ENCODE data around the gene KCNQ1. TPM values are rescaled to one million over a fixed set of nuclear protein-coding genes. Genes with fewer than 3 reads are reported as not detected.

The KCNQ1 gene
- total and polyA plus RNA-seq, 4 donors, result 15.4 to 41.7 (median 26.2) TPM

GRCh38 chr11:2538951-2539350 is 94.1 kb downstream of the KCNQ1 start:
- DNase-seq (no peak), ATAC-seq (ENCODE audit: insufficient read depth, low FRiP score) (no peak)
- 96 to 97% methylated on average over 12 of the region's 12 CpGs for WGBS, 2 donors

GRCh38 chr11:2539371-2540222 is 94.8 kb downstream of the KCNQ1 start:
- WGBS, 2 donors, result 91 to 94% methylated on average over 34 of the region's 34 CpGs
- no peak for DNase-seq
- no peak overlapping the region for H3K27ac ChIP-seq (ENCODE audit: low read depth in 1 of 2, low read length in 1 of 2)
- no peaks in the 10 kb centered on the region for H3K9me3 ChIP-seq (ENCODE audit: control insufficient read depth in 4 of 4, insufficient read depth in 3 of 4, low read length in 3 of 4)
- H3K27me3 ChIP-seq (ENCODE audit: control insufficient read depth in 3 of 3, insufficient read depth in 3 of 3, low read length in 2 of 3), result no peaks in the 10 kb centered on the region
- H3K4me3 ChIP-seq, result no peak overlapping the region
- no peak overlapping the region for H3K9ac ChIP-seq (ENCODE audit: insufficient read depth in 1 of 2, low read length in 2 of 2)
- peaks cover 0 to 4% (median 0%) of the 10 kb centered on the region in 5 donors for H3K4me1 ChIP-seq (ENCODE audit: control insufficient read depth in 5 of 5, insufficient read depth in 5 of 5, low read length in 5 of 5)
- ATAC-seq (ENCODE audit: insufficient read depth, low FRiP score), result no peak
- TF ChIP-seq CTCF (IDR thresholded peaks at IDR 0.05; ENCODE audit: control extremely low read depth, extremely low read depth), result no peak
- no peaks in the 10 kb centered on the region for H3K36me3 ChIP-seq (ENCODE audit: control insufficient read depth in 4 of 4, insufficient read depth in 4 of 4, low read length in 4 of 4)

More at GRCh38 chr11:2538951-2539350, 94.1 kb downstream of the KCNQ1 start:
- Histone ChIP-seq H3K27me3 (ENCODE audit: control insufficient read depth in 3 of 3, insufficient read depth in 3 of 3, low read length in 2 of 3) (no peaks in the 10 kb centered on the region), H3K36me3 (ENCODE audit: control insufficient read depth in 4 of 4, insufficient read depth in 4 of 4, low read length in 4 of 4) (no peaks in the 10 kb centered on the region), H3K9me3 (ENCODE audit: control insufficient read depth in 4 of 4, insufficient read depth in 3 of 4, low read length in 3 of 4) (no peaks in the 10 kb centered on the region), H3K27ac (ENCODE audit: low read depth in 1 of 2, low read length in 1 of 2) (no peak overlapping the region), H3K4me3 (no peak overlapping the region), H3K9ac (ENCODE audit: insufficient read depth in 1 of 2, low read length in 2 of 2) (no peak overlapping the region), H3K4me1 (ENCODE audit: control insufficient read depth in 5 of 5, insufficient read depth in 5 of 5, low read length in 5 of 5) (peaks cover 0 to 6% (median 0%) of the 10 kb centered on the region in 5 donors)
- TF ChIP-seq CTCF (IDR thresholded peaks at IDR 0.05; ENCODE audit: control extremely low read depth, extremely low read depth), result no peak

- no peak overlapping the region for H3K9ac ChIP-seq (ENCODE audit: insufficient read depth in 1 of 2, low read length in 2 of 2)
- no peak overlapping the region for H3K27ac ChIP-seq (ENCODE audit: low read depth in 1 of 2, low read length in 1 of 2)
- no peaks in the 10 kb centered on the region for H3K36me3 ChIP-seq (ENCODE audit: control insufficient read depth in 4 of 4, insufficient read depth in 4 of 4, low read length in 4 of 4)
- no peaks in the 10 kb centered on the region for H3K9me3 ChIP-seq (ENCODE audit: control insufficient read depth in 4 of 4, insufficient read depth in 3 of 4, low read length in 3 of 4)
- H3K4me1 ChIP-seq (ENCODE audit: control insufficient read depth in 5 of 5, insufficient read depth in 5 of 5, low read length in 5 of 5), result peaks cover 0 to 4% (median 0%) of the 10 kb centered on the region in 5 donors
- TF ChIP-seq CTCF (IDR thresholded peaks at IDR 0.05; ENCODE audit: control extremely low read depth, extremely low read depth), result no peak
- no peak overlapping the region for H3K4me3 ChIP-seq
- H3K27me3 ChIP-seq (ENCODE audit: control insufficient read depth in 3 of 3, insufficient read depth in 3 of 3, low read length in 2 of 3), result no peaks in the 10 kb centered on the region
- DNase-seq (no peak), ATAC-seq (ENCODE audit: insufficient read depth, low FRiP score) (no peak)
- 92 to 95% methylated on average over 16 of the region's 16 CpGs for WGBS, 2 donors
Measured at GRCh38 chr11:2540223-2540991, 95.6 kb downstream of the KCNQ1 start.
